Esophagus squamous epithelium (tissue), 4 donors: ENCODE measurements around the gene C3AR1.

Experiments
- POLR2A ChIP-seq, 4 donors: fragments of 450-650 bp; IDR thresholded peaks; one replicate each; pipeline ENCODE4 v1.6.1; 2017; ENCODE audit warnings: antibody characterized with exemption in 4 of 4, mild to moderate bottlenecking in 4 of 4, moderate library complexity in 3 of 4
- TF ChIP-seq, protein P1 (sequence below), 6 experiments: fragments of 450-650 bp in 4 of 6; fragments of 200-600 bp in 2 of 6; sonication (generic) in 2 of 6; IDR thresholded peaks; one replicate each; pipeline ENCODE4 v1.5.1; 2016 to 2019; ENCODE audit warnings: antibody characterized with exemption in 6 of 6, mild to moderate bottlenecking in 4 of 6, moderate library complexity in 4 of 6

DNA sequence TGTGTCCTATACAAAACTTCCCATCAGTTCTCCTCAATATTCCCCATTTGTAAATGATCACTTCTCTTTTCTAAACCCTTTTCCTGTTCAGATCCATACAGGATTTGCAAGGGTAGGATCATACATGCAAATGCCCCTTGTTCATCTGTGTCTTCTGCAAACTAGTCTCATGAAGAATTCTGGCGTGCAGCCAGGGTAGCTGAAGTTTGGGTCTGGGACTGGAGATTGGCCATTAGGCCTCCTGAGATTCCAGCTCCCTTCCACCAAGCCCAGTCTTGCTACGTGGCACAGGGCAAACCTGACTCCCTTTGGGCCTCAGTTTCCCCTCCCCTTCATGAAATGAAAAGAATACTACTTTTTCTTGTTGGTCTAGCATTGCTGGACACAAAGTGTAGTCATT, 11.3 kb downstream of the C3AR1 start:
- no peak for TF ChIP-seq POLR2A (IDR thresholded peaks at IDR 0.05)
- TF ChIP-seq, protein P1, sequence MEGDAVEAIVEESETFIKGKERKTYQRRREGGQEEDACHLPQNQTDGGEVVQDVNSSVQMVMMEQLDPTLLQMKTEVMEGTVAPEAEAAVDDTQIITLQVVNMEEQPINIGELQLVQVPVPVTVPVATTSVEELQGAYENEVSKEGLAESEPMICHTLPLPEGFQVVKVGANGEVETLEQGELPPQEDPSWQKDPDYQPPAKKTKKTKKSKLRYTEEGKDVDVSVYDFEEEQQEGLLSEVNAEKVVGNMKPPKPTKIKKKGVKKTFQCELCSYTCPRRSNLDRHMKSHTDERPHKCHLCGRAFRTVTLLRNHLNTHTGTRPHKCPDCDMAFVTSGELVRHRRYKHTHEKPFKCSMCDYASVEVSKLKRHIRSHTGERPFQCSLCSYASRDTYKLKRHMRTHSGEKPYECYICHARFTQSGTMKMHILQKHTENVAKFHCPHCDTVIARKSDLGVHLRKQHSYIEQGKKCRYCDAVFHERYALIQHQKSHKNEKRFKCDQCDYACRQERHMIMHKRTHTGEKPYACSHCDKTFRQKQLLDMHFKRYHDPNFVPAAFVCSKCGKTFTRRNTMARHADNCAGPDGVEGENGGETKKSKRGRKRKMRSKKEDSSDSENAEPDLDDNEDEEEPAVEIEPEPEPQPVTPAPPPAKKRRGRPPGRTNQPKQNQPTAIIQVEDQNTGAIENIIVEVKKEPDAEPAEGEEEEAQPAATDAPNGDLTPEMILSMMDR (IDR thresholded peaks at IDR 0.05): no peak
